Measurements from ENCODE around the gene MPST. TPM values are rescaled to one million over a fixed set of nuclear protein-coding genes. Genes with fewer than 3 reads are reported as not detected.

MPST gene
- total RNA-seq, 1 donor from 2014 or later = 186 TPM

- TF ChIP-seq CTCF (IDR thresholded peaks at IDR 0.05; ENCODE audit: insufficient read depth, low read length, poor library complexity, severe bottlenecking) = no peak
- no peaks in the 10 kb centered on the region for H3K36me3 ChIP-seq (ENCODE audit: control insufficient read depth, insufficient read depth, low read length)
Observed at GRCh38 chr22:37075822-37076433, 56.4 kb downstream of the MPST start.

GRCh38 chr22:37077802-37078448 is 58.4 kb downstream of the MPST start:
- peak; percentile 99 for TF ChIP-seq CTCF (IDR thresholded peaks at IDR 0.05; ENCODE audit: insufficient read depth, low read length, poor library complexity, severe bottlenecking)
- Histone ChIP-seq H3K27me3 (ENCODE audit: control insufficient read depth, insufficient read depth, low read length) (peaks cover 32% of the 10 kb centered on the region), H3K36me3 (ENCODE audit: control insufficient read depth, insufficient read depth, low read length) (no peaks in the 10 kb centered on the region), H3K4me3 (ENCODE audit: low read depth, low read length) (no peak overlapping the region)
- no peak for DNase-seq (ENCODE audit: low read depth)

More at GRCh38 chr22:37075822-37076433, 56.4 kb downstream of the MPST start:
- no peak for DNase-seq (ENCODE audit: low read depth)
- H3K27me3 ChIP-seq (ENCODE audit: control insufficient read depth, insufficient read depth, low read length) = peaks cover 39% of the 10 kb centered on the region
- no peak overlapping the region for H3K4me3 ChIP-seq (ENCODE audit: low read depth, low read length)

GRCh38 chr22:37079158-37079557 is 59.6 kb downstream of the MPST start:
- H3K36me3 ChIP-seq (ENCODE audit: control insufficient read depth, insufficient read depth, low read length) = no peaks in the 10 kb centered on the region
- H3K27me3 ChIP-seq (ENCODE audit: control insufficient read depth, insufficient read depth, low read length) = peaks cover 25% of the 10 kb centered on the region
- no peak for TF ChIP-seq CTCF (IDR thresholded peaks at IDR 0.05; ENCODE audit: insufficient read depth, low read length, poor library complexity, severe bottlenecking)
- H3K4me3 ChIP-seq (ENCODE audit: low read depth, low read length) = no peak overlapping the region
- DNase-seq (ENCODE audit: low read depth) = no peak

Other genes starting within 250 kb of the MPST start
- 25.5 and 26.5 TPM in 2 replicates for gene IFT27, start 243.6 kb upstream of the MPST start, total RNA-seq
- not detected in 2 replicates for gene PVALB, start 202.7 kb upstream of the MPST start, total RNA-seq
- 0.82 TPM in 1 of 2 replicates, not detected in the other for gene NCF4, start 158.7 kb upstream of the MPST start, total RNA-seq
- 0.14 and 1.1 TPM in 2 replicates for gene CSF2RB, start 106.1 kb upstream of the MPST start, total RNA-seq
- 49.2 and 64.3 TPM in 2 replicates for gene TST, start 295 bp upstream of the MPST start, total RNA-seq
- gene KCTD17, start 32.0 kb downstream of the MPST start, total RNA-seq = 32.9 and 35.3 TPM in 2 replicates
- gene TMPRSS6, start 90.0 kb downstream of the MPST start, total RNA-seq = not detected in 2 replicates
- gene IL2RB, start 130.2 kb downstream of the MPST start, total RNA-seq = 0.08 and 1.7 TPM in 2 replicates
- gene C1QTNF6, start 168.5 kb downstream of the MPST start, total RNA-seq = 5.1 and 5.5 TPM in 2 replicates
- not detected in 2 replicates for gene SSTR3, start 192.7 kb downstream of the MPST start, total RNA-seq
- 24.0 and 26.6 TPM in 2 replicates for gene RAC2, start 224.5 kb downstream of the MPST start, total RNA-seq